HK-2 (cell line): ENCODE results near the gene AFTPH.

Experiments
- DNase-seq: peaks from one replicate; pipeline ENCODE4 v3.0.0-alpha.2; 2018; ENCODE audit not compliant: unreplicated experiment

The AFTPH gene

GRCh38 chr2:64610316-64610855 is 86.3 kb downstream of the AFTPH start:
- DNase-seq: no peak

GRCh38 chr2:64612575-64613195 is 88.6 kb downstream of the AFTPH start:
- no peak for DNase-seq

- DNase-seq: no peak
Observed at GRCh38 chr2:64613276-64613675, 89.1 kb downstream of the AFTPH start.

GRCh38 chr2:64615192-64615763 is 91.2 kb downstream of the AFTPH start:
- DNase-seq: no peak

- DNase-seq: no peak
Observed at GRCh38 chr2:64615844-64616536, 91.9 kb downstream of the AFTPH start.

- DNase-seq: no peak
Observed at GRCh38 chr2:64617631-64618151, 93.6 kb downstream of the AFTPH start.

- no peak for DNase-seq
Observed at GRCh38 chr2:64620661-64621060, 96.5 kb downstream of the AFTPH start.

- DNase-seq: no peak
Observed at GRCh38 chr2:64622443-64623241, 98.5 kb downstream of the AFTPH start.

GRCh38 chr2:64623242-64623850 is 99.2 kb downstream of the AFTPH start:
- no peak for DNase-seq

- DNase-seq: no peak
Observed at GRCh38 chr2:64624108-64624610, 100.0 kb downstream of the AFTPH start.

- no peak for DNase-seq
Observed at GRCh38 chr2:64624862-64625261, 100.7 kb downstream of the AFTPH start.

- DNase-seq: no peak
Observed at GRCh38 chr2:64625299-64626145, 101.4 kb downstream of the AFTPH start.

GRCh38 chr2:64626146-64626809 is 102.2 kb downstream of the AFTPH start:
- no peak for DNase-seq

GRCh38 chr2:64626963-64627760 is 103.0 kb downstream of the AFTPH start:
- DNase-seq: no peak

GRCh38 chr2:64627860-64628841 is 104.0 kb downstream of the AFTPH start:
- DNase-seq: no peak

GRCh38 chr2:64629329-64629781 is 105.2 kb downstream of the AFTPH start:
- no peak for DNase-seq

GRCh38 chr2:64629875-64630274 is 105.7 kb downstream of the AFTPH start:
- no peak for DNase-seq

GRCh38 chr2:64630752-64631151 is 106.6 kb downstream of the AFTPH start:
- no peak for DNase-seq
